Fibroblast of gingiva (primary cell): Measurements from ENCODE around the gene PAX7.

Experiments used
- DNase-seq: peaks from one replicate; pipeline ENCODE4 v3.0.0-alpha.2; 2011; ENCODE audit warnings: low read depth

PAX7 gene

DNA sequence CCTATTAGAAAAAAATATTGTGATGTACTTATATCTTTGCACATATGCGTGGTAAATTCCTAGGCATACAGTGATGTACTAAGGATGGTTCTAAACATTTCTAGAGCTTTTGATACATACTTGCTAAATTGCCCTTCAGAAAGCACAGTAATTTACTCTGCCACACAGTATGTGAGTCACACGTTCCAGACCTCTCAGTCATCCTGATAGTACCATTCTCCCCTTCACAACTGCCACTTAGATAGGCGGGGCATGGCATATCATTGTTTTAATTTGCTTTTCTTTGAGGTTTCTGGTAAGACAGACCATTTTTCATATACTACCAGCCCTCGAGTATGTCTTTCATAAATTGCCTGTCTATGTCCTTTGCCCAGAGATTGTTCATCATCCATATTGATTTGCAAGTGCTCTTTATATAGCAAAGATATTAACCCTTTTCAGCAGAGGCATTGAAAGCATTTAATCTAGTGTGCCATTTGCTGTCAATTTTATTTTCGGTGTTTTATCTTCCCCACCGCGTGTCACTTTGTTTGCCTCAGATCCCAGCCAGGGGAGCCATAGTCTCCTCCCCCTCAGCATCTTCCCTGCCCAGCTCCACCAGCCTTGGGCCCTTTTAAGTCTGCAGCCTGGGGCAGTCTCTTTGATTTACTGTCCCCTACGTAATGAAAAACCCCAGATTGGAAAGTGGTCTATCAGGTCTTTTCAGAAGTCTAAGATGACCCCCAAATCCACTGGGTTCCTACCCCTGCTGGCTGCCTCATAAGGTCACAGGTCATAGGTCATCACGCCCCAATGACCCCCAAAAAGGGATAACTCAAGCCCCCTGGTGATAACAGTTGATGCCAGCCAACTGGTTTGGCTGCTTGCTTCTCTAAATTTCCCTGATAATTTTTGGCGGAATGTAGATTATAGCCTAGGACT, 11.8 kb upstream of the PAX7 start:
- DNase-seq = no peak

GRCh38 chr1:18619467-18619835, 11.2 kb upstream of the PAX7 start:
- no peak for DNase-seq

DNA sequence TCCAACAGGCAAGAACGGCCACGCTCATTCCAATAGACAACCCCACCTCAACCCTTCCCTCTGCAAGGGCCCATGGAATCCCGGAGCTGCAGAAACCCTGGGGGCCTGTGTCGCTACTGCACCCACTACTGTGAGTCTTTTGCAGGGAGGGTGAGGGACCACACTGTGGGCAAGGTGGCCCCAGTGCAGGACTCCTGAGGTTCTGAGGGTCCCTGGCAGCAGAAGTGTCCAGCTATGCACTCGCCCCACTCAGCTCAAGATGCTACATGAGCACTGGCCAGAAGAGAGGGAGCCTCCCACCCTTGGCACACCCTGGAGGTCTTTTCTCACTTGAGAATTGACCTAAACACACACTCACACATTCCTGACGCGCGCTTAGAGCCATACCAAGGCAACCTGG, 2.1 kb upstream of the PAX7 start:
- DNase-seq = no peak

DNA sequence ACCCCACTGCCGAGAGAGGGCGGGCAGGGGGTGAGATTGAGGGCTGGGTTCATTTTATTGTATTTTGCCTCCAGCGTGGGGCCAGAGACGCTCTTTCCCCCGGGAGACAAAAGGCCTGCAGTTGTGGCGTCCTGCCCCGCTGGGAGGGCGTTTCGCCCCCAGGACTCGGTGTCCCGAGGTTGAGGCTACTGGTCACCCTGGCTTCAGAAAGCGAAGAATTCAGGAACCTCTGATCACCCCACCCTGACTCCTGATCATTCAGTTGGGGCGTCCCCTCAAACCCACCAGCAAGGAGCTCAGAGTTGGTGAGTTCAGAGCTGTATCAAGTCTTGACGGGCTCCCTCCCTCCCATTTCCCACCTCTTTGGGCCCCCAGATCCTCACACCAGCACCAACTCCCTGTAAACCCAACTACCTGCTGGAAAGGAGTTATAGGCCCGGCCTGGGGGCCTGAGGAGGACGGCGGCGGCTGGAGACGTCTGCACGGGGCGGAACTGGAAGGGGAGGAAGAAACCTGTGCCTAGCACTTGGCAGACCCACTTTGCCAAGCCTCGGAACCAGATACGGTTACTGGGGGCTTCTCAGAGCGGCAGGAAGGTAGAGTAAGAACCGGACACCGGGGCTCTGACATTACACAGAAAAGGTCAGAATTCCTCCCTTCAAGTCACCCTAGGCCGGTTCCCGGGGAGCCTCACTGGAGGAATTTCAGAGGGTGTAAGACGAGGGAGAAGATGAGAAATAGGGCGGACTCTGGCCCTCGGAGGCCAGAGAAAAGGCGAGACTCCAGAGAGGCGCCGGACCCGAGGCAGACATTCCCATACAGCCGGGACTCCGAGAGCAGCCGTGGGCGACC, 761 bp upstream of the PAX7 start:
- no peak for DNase-seq

DNA sequence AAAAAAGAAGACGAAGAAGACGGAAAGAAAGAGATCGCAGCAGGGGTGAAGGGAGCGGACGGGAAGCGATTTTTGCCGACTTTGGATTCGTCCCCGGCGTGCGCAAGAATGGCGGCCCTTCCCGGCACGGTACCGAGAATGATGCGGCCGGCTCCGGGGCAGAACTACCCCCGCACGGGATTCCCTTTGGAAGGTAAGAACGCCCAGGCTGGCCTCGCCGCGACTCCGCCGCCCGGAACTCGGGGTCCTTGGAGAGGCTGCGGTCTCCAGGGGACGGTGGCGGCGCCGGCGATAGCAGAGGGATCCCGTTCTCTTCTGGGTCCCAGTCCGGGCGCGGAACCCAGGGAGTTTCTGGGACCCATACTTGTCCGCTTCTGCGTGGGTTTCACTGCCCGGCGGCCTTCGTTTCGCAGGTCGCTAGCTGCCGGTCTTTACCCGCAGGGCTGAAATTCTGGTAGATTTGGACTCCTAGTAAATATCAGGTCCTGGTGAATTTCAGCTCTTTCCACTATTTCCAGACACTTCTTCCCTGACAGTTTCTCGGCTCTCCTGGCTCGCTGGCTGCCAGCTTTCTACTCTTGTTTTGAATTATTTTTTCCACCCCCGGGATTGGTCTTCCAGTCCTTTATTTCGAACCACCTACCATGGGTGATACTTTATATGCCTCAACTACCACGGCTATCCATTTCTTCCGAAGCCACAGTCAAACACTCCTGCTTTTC, 1.0 kb downstream of the PAX7 start:
- no peak for DNase-seq

DNA sequence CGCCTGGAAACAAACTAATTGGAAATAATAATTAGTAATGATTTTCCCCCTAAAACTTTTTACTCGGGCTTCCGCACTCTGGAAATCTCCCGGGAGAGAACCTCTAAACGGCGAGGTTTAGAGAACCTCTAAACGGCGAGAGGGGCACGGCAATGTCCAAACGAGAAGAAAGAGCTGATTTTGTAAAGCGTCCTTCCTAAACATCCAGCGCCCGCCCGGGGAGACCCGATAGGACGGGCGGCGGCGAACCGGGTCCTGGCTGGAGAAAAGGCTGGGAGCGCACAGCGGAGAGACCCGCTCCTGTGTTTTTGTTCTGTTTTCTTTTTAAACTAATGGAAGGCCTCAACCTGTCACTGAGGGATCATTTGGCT, 1.6 kb downstream of the PAX7 start:
- DNase-seq = no peak

GRCh38 chr1:18632783-18633421, 2.3 kb downstream of the PAX7 start:
- DNase-seq = no peak

DNA sequence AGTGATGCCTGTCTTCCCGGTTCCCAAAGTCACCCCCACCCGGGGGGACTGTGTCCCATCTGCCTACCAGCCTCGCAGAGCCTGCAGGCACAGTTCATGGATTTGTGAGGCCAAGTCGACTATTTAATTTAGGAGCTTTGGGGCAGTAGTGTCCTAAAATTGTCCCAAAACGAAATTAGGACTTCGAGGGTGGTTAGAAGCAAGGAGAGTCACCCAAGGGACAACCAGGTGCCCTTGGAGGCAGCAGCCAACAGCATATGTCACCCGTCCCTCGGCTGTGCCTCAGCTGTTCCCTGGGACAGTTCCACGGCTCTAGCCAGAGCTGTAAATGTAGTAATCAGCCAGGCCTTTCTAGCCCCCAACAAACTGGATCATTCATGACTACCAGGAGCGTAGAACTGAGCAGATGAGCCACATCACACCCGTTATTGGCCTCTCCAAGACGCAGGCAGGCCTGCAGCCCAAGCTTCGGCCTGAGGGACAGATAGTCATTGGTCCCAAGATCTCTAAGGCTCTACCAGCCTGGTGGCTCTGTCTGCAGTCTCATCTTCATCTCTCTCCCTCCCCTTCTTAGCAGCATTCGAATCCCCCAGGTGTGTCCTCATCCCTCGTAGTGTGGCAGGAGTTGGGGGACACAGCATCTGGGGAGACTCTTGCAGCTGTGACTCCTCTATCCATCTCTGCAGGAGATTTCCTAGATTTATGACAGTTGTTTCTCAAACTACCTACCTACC, 2.9 kb downstream of the PAX7 start:
- no peak for DNase-seq

DNA sequence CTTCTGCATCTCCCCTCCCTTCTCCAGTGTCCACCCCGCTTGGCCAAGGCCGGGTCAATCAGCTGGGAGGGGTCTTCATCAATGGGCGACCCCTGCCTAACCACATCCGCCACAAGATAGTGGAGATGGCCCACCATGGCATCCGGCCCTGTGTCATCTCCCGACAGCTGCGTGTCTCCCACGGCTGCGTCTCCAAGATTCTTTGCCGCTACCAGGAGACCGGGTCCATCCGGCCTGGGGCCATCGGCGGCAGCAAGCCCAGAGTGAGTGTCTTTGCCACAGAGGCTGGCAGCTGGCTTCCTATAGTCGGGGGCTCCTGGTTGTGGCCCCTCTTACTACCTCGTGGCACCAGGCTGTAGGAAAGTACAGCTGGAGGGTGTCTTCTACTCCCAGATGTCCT, 3.6 kb downstream of the PAX7 start:
- DNase-seq = no peak

DNA sequence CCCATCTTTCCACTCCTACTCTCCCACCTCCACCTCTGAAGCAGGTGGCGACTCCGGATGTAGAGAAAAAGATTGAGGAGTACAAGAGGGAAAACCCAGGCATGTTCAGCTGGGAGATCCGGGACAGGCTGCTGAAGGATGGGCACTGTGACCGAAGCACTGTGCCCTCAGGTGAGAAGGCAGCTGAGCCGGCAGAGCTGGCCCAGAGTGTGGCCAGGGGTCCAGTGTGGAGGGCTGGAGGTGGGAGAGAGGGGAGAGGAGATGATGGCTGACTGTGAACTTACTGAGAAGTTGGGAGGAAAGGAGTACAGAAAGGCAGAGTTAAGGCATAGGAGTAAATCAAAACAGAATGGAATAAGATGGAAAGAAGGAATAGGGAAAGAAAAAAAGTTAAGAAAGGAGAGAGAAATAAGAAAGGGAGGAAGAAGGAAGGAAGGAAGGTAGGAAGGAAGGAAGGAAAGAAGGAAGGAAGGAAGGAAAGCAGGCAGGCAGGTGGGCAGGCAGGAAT, 4.5 kb downstream of the PAX7 start:
- no peak for DNase-seq

- no peak for DNase-seq
Measured at GRCh38 chr1:18635891-18636595, 5.4 kb downstream of the PAX7 start.

- no peak for DNase-seq
Measured at GRCh38 chr1:18636596-18637508, 6.2 kb downstream of the PAX7 start.

- no peak for DNase-seq
Measured at GRCh38 chr1:18637511-18637960, 6.9 kb downstream of the PAX7 start.

DNA sequence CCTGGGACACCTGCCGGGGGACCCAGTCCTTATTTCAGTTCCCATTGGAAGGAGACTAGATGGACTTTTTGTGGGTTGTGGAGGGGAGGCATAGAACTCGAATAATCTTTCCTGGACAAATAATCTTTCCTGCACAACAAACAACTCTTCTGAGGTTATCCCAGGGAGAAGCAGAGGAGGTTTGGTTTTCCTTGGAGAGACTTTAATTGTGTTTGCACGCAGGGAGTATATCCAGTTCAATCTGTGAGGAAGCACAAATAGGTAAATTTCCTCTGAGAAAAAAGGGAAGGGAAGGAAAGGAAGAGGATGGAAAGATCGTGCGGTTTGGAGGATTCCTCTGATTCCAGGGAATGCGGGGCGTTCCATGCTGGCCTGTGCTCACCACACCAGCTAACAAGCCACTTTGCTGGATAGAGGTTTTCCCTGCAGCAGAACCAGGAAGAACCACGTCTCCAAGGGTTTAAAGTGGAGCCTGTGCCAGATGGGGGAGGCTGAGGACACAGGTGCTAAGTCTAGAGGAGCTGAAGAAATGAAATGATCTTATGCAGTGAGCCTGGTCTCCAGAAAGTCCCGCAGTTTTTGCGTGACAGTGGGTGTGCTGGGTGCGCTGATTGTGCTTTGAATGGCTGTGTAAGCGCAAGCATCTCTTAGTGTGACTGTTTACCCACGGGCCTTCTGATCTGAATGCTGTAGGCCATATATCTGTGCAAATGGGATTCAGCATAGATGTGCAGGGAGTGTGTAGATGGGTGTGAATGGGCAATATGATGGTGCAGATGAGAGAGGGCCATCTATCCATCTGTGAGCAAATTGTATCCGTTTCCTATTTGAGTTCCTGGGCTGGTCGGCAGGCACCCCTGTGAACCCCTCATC, 7.6 kb downstream of the PAX7 start:
- no peak for DNase-seq

DNA sequence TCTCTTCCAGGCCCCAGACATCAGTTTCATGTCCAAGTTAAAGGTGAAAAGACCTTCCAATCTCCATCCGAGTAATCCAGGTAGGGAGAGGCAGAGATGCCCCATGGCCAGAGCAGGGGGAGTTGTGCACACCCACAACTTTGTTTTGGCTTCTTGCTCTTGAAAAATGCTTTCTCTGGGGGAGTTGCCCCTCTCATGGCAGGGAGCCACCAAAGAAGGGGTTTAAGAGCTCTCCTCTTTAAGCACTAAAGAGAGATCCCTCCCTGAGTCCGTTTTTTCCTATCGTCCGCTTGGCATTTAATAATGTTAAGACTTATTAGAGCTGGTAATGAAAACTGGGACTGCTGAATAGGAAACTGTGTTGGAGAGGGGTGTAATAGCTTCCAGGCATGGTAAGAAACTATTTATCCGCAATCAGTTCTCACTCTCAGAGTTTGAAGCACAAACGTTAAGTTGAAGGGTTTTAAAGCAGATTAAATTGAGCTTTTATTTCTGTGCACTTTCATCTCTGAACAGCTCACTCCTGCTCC, 8.3 kb downstream of the PAX7 start:
- no peak for DNase-seq

- no peak for DNase-seq
Measured at GRCh38 chr1:18639368-18640055, 8.9 kb downstream of the PAX7 start.

- DNase-seq = no peak
Measured at GRCh38 chr1:18640228-18641004, 9.8 kb downstream of the PAX7 start.
